GM18519 (cell line): ENCODE data around the gene WDR88.
"Not testable (repeated sequence)": the region's sequence is repeated elsewhere in the genome, so short reads cannot be mapped to it uniquely, and the experiment has no call there.

Experiments used
- ATAC-seq: cut with Tn5 transposase; IDR thresholded peaks from one replicate; pipeline ENCODE4 v1.9.1; 2021; ENCODE audit warnings: mild to moderate bottlenecking, moderate library complexity; ENCODE audit not compliant: unreplicated experiment, low FRiP score

The WDR88 gene

GRCh38 chr19:33167438-33167837, 35.5 kb downstream of the WDR88 start:
- no peak for ATAC-seq

GRCh38 chr19:33168528-33168927, 36.6 kb downstream of the WDR88 start:
- ATAC-seq, result no peak

GRCh38 chr19:33171222-33171795, 39.4 kb downstream of the WDR88 start:
- no peak for ATAC-seq

GRCh38 chr19:33171916-33172359, 40.0 kb downstream of the WDR88 start:
- ATAC-seq, result no peak

- no peak for ATAC-seq
Measured at GRCh38 chr19:33174186-33174585, 42.3 kb downstream of the WDR88 start.

- no peak for ATAC-seq
Measured at GRCh38 chr19:33175156-33175782, 43.4 kb downstream of the WDR88 start.

GRCh38 chr19:33175886-33176669, 44.2 kb downstream of the WDR88 start:
- ATAC-seq, result no peak

- ATAC-seq, result peak; percentile 71
Measured at GRCh38 chr19:33176670-33177416, 44.9 kb downstream of the WDR88 start.

GRCh38 chr19:33177417-33177979, 45.6 kb downstream of the WDR88 start:
- ATAC-seq, result peak; percentile 15

GRCh38 chr19:33186431-33187182, 54.7 kb downstream of the WDR88 start:
- no peak for ATAC-seq

- no peak for ATAC-seq
Measured at GRCh38 chr19:33187183-33187540, 55.2 kb downstream of the WDR88 start.

- ATAC-seq, result no peak
Measured at GRCh38 chr19:33189453-33189852, 57.5 kb downstream of the WDR88 start.

GRCh38 chr19:33191092-33191491, 59.2 kb downstream of the WDR88 start:
- ATAC-seq, result not testable (repeated sequence)

GRCh38 chr19:33191501-33191900, 59.6 kb downstream of the WDR88 start:
- no peak for ATAC-seq

GRCh38 chr19:33192010-33192409, 60.1 kb downstream of the WDR88 start:
- no peak for ATAC-seq

- ATAC-seq, result no peak
Measured at GRCh38 chr19:33193269-33193864, 61.5 kb downstream of the WDR88 start.

- ATAC-seq, result no peak
Measured at GRCh38 chr19:33193865-33194362, 62.0 kb downstream of the WDR88 start, which contains the start of gene LRP3. Gene LRP3, plus strand, starts transcription at chr19:33194330. Its CDS starts 456 bp downstream, at chr19:33194786.

GRCh38 chr19:33194532-33194885, 62.6 kb downstream of the WDR88 start:
- no peak for ATAC-seq

GRCh38 chr19:33194886-33195644, 63.2 kb downstream of the WDR88 start:
- no peak for ATAC-seq
